CD4-positive, alpha-beta T cell treated with Interleukin-4 for 1 hour (primary cell): ENCODE data around the gene KCNQ2.

Experiments used
- DNase-seq, 2 donors: peaks; one replicate each; pipeline ENCODE4 v3.0.0-alpha.2; 2020 to 2022

The KCNQ2 gene

GRCh38 chr20:63413963-63414684 lies 58.3 kb downstream of the KCNQ2 start:
- DNase-seq, result no peak

DNA sequence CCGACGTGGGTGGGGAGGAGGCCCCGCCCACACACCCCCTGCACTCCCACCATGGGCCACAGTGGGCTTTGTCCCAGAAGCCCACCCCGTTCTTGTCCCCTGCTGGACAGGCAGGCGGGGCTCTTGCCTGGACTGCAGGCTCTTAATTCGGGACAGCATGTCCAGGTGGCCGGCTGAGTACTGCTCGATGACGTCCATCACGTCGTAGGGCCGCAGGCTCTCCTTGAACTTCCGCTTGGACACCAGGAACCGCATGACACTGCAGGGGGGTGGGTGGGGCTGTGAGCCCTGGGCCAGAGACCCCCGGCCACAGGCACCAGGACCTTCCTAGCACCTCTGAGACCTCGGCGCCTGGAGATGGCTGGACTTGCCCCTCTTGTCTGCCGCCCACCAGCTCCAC lies 59.1 kb downstream of the KCNQ2 start:
- DNase-seq, result no peak

DNA sequence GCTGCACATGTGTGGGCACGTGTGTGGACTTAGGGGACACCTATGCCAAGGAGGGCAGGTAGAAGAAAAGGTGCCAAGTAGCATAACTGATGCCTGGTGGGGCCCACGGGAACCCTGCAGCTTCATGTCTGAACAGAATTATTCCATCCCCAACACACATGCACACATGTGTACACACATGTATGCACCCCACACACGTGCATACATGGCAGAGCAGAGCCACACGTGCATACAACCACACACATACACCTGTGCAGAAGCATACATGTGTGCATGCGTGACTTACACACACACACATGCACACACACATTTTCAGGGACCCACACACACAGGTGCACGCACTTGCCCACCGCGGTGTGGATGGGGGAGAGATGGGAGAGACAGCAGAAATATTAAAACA lies 59.6 kb downstream of the KCNQ2 start:
- no peak for DNase-seq

DNA sequence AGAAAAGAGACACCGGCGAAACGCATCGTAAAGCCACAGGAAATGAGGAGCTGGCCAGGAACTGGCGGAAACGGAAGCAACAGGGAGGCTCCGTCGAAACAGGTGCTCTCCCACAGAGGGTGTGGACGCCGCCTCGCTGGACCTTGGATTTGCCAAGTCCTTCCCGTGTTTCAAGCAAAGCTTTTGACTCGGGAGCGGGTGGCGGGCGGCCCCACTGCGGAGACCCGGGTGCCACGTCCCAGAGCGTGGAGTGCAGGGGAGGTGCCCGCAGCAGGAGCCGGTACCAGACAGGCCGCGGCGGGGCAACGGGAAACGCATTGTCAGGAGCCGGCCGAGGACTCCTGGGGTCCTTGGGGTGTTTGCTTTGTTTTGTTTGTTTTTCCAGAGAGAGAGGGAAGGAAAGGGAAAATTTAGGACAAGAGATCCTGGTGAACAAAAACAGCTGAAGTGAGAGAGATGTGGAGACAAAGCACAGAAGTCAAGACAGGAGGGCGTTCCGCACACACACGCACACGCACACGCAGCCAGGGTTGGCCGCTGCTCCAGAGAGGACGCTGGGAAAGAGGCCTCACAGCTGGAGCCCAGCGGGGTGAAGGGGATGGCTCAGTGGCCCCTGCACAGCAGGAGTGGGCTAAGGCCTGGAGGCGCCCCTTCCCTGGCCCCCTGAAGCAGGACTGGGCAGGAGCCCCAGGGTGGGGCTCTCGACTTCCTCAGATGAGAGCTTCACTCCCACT lies 60.4 kb downstream of the KCNQ2 start:
- DNase-seq, result no peak

GRCh38 chr20:63411151-63411897 lies 61.1 kb downstream of the KCNQ2 start:
- DNase-seq, result no peak

DNA sequence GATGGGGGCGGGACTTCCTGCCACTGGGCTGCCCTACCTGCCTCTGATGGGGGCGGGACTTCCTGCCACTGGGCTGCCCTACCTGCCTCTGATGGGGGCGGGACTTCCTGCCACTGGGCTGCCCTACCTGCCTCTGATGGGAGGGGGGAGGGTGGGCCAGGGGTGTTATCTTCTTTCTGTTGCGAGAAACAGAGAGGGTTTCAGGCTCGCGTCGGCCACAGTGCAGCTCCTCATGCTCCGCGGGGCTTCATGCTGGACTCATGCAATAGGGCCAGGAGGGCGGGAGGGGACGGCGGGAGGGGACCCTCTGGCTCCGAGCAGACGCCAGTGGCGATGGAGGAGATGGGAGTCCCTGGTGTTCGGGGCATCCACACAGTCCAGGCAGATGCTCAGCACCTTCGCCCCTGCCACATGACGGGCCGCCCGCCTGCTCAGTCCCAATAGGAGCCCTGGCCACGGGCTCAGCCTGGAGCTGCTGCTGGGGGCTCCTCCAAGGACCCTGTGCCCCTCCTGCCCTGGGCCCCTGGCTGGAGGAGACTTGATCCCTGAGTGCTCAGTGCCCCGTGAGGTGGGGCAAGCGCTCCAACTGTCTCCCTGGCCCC lies 62.5 kb downstream of the KCNQ2 start:
- DNase-seq, result no peak

- peak in 1 of 2 donors; percentile 25 for DNase-seq
Observed at GRCh38 chr20:63409066-63409833, 63.2 kb downstream of the KCNQ2 start.

GRCh38 chr20:63408684-63409046 lies 63.8 kb downstream of the KCNQ2 start:
- no peak for DNase-seq

DNA sequence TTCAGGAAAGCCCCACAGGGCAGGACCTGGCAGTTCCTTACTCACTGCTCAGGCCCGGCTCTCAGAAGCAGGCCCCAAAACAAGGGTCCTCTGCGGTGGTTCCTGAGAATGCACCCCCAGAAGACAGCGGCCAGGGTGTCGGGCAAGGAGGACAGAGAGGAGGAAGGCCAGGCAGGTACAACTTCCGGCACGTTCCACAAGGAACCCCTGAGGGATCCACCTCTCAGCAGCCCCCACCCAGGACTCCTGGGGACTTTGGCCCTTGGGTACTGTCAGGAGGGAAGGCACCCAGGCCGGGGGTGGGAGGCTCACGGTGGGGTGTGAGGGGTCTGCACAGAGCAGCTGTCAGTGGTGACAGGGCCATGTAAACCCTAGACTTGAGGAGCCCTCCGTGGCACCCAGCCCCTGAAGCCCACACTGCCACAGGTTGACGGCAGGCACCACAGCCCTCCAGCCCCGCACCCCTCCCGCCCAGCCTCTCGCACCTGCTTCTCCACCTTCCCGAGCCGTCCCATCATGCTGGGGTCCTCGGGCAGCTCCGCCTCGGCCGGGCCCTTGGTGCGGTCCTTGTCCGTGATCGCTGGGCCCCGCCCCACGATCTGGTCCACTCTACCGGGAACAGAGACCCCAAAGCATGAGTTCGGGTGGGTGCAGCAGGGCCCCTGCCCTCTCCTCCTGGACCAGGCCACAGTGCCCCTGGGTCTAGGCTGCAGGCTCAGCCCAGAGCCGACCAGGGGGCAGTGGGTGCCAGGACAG lies 64.3 kb downstream of the KCNQ2 start:
- no peak for DNase-seq

DNA sequence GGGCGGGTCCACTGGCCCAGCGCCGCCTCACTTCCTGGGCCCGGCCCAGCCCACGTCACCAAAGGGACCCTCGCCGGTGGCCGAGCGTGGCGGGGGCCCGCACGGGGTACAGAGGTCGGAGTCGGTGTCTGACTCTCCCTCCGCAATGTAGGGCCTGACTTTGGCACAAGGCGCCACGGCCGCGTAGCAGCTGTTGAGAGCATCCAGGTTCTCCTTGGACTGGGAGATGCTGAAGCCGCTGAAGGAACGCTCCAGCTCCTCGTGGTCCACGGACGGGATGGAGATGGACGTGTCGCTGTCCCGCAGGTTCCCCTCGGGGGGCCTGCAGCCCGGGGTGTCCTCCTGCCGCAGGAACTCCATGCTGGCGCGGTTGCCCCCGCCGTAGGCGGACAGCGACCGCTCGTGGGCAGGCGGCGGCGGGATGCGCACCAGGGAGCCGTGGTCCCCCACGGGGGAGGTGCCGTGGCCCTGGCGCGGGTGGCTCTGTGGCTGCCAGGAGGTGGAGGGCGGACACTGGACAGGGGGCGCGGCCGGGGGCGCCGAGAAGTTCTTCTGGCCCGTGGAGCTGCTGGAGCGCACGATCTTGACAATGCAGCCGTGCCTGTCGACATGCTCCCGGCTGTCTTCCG lies 65.7 kb downstream of the KCNQ2 start:
- DNase-seq, result no peak

GRCh38 chr20:63406011-63406410 lies 66.4 kb downstream of the KCNQ2 start:
- DNase-seq, result no peak

DNA sequence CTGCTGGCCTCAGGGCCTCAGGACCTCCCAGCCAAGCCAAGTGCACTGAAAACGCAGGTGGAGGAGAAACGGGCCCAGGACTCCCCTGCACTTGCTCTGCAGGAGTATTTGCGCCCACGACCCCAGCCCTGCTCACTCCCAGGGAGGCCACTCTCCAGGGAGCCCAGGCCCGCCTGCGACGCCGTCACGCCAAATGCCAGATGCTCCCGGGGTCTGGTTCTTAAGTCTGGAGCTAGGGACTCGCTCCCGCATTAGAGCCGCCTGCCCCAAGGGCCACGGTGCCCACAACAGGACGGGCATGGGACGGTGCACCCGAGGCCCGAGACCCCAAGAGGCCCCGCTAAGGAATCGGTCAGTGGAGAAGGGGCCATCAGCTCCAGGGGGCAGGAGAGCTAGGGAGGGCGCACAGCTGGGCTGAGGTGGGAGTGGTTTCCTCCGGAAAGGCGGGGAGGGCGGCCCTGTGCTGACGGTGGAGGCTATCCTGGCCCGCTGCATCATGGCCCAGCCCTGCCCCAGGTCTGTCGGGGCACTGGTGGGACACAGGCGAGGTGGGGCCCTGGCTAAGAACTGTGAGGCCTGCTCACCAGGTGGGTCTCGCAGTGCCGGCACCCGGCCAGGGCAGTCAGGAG lies 67.2 kb downstream of the KCNQ2 start:
- no peak for DNase-seq

DNA sequence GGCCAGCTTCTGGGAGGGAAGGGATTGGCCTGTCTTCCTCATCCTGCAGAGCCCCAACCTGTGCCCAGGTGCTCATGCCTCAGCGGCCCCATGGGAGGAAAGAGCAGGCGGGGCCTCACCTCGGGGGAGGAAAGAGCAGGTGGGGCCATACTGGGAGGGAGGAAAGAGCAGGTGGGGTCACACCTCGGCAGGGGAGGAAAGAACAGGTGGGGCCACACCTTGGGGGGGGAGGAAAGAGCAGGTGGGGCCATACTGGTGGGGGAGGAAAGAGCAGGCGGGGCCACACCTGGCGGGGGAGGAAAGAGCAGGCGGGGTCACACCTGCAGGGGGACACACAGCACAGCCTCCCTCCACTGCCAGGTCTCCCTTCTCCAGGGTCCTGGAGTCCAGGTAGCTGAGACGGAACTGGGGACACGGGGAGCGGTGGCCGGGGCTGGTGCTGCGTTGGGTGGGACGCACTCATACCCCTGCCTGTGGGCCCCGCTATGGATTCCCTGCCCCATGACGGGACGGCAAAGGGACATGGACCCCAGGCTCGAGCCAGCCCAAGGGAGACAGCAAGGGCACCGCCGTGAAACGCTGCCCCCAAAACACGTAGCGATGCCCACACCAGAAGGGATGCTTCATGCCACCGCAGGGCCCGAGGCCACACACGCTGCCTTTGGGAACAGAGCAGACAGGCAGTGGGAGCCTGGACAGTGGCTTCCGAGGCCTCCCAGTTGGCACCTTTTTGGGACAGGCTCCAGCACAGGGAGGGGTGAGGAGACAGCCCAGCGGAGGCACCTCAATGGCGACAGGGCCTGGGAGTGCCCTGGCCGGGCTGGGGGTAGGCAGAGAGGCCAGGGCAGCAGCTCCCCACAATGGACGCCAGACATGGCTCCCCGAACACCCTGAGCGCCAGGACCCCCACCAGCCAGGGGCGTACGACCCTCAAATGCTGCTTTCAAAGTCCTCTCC lies 68.0 kb downstream of the KCNQ2 start:
- DNase-seq, result no peak

- DNase-seq, result no peak
Observed at GRCh38 chr20:63403403-63404105, 68.9 kb downstream of the KCNQ2 start.

DNA sequence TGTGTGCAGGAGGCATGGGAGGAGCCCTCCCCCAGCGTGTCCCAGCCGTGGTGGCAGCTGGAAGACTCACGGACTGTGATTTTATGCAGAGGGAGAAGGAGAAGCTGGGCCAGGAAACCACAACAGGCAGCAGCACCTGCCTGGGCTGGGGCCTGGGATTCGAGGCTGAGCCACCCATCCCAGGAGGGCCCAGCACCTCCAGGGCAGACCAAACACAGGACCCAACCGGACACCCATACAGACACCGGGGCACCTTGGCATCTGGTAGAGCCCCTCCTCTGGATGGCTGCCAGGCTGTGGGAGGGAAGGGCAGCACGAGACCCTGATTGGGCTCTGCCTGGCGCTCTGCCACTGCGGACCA lies 69.6 kb downstream of the KCNQ2 start:
- no peak for DNase-seq

GRCh38 chr20:63402181-63402859 lies 70.1 kb downstream of the KCNQ2 start:
- DNase-seq, result no peak

DNA sequence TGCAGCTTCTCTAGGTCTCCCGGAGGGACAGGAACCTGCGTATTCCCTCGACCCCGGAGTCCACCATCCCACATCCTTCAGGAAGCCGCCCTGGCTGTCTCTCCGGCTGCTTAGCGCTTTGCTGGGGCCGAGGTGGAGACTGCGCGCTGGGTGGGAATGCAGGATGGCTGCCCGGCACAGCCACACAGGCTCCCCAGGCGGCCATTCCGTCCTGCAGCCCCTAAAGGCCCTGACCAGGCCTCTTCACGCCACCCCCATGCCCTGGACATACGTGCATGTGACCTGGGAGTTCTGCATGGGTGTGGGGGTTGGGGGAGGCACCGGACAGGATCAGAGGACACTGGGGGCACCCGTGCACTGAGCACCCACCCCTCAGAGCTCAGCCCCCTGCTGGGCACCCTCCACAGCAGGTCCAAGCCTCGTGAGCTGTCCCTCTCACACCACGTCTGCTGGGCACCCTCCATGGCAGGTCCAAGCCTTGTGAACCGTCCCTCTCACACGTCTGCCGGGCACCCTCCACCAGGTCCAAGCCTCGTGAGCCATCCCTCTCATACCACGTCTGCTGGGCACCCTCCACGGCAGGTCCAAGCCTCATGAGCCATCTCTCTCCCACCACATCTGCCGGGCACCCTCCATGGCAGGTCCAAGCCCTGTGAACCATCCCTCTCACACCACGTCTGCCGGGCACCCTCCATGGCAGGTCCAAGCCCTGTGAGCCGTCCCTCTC lies 70.9 kb downstream of the KCNQ2 start:
- no peak for DNase-seq
